HUES48 (cell line): ENCODE data around the gene UNC13B.
"Not testable (repeated sequence)": the region's sequence is repeated elsewhere in the genome, so short reads cannot be mapped to it uniquely, and the experiment has no call there.

ENCODE experiments used
- H3K27ac ChIP-seq: one replicate; pipeline ENCODE4 v1.7.0; 2013; ENCODE audit warnings: low read depth, low read length, inconsistent platforms
- H3K27me3 ChIP-seq: 2 replicates; pipeline ENCODE4 v1.6.1; 2013; ENCODE audit warnings: mild to moderate bottlenecking, low read length; ENCODE audit not compliant: control insufficient read depth, insufficient read depth
- H3K36me3 ChIP-seq: 2 replicates; pipeline ENCODE4 v1.6.1; 2013; ENCODE audit warnings: low read length; ENCODE audit not compliant: control insufficient read depth, insufficient read depth
- H3K4me1 ChIP-seq: 2 replicates; pipeline ENCODE4 v1.6.1; 2013; ENCODE audit warnings: mild to moderate bottlenecking, low read length; ENCODE audit not compliant: control insufficient read depth, insufficient read depth
- H3K4me3 ChIP-seq: 2 replicates; pipeline ENCODE4 v1.5.1; 2013; ENCODE audit warnings: mild to moderate bottlenecking, low read depth, low read length
- H3K9ac ChIP-seq: 2 replicates; pipeline ENCODE4 v1.6.1; 2013; ENCODE audit warnings: mild to moderate bottlenecking, low read depth, low read length, moderate library complexity
- H3K9me3 ChIP-seq: 2 replicates; pipeline ENCODE4 v1.6.1; 2013; ENCODE audit warnings: low read length; ENCODE audit not compliant: control insufficient read depth, insufficient read depth

UNC13B gene

GRCh38 chr9:35407846-35408245 is 246.0 kb downstream of the UNC13B start:
- H3K27ac ChIP-seq, result no peak overlapping the region
- peaks cover 11% of the 10 kb centered on the region for H3K4me1 ChIP-seq
- H3K4me3 ChIP-seq, result no peak overlapping the region

GRCh38 chr9:35409434-35409833 is 247.6 kb downstream of the UNC13B start:
- not testable (repeated sequence) for H3K27me3 ChIP-seq, H3K36me3 ChIP-seq, H3K9ac ChIP-seq, H3K4me3 ChIP-seq, H3K9me3 ChIP-seq, H3K27ac ChIP-seq
- peaks cover 11% of the 10 kb centered on the region for H3K4me1 ChIP-seq

More at GRCh38 chr9:35407846-35408245, 246.0 kb downstream of the UNC13B start:
- Histone ChIP-seq H3K36me3 (peaks cover 10% of the 10 kb centered on the region; the same call in 1 of the 2 replicates), H3K27me3 (no peaks in the 10 kb centered on the region), H3K9me3 (no peaks in the 10 kb centered on the region), H3K9ac (no peak overlapping the region)

- 0 out of 2 replicates have a peak, but pooled peaks cover 6% of the 10 kb centered on the region for H3K4me1 ChIP-seq
- H3K36me3 ChIP-seq, result no peaks in the 10 kb centered on the region
- no peak overlapping the region for H3K9ac ChIP-seq
- no peaks in the 10 kb centered on the region for H3K9me3 ChIP-seq
- H3K27ac ChIP-seq, result no peak overlapping the region
- H3K27me3 ChIP-seq, result no peaks in the 10 kb centered on the region
- no peak overlapping the region for H3K4me3 ChIP-seq
Measured at GRCh38 chr9:35414889-35415288, 253.1 kb downstream of the UNC13B start.

- Histone ChIP-seq H3K27ac (no peak overlapping the region), H3K9me3 (no peaks in the 10 kb centered on the region), H3K9ac (no peak overlapping the region), H3K27me3 (no peaks in the 10 kb centered on the region), H3K36me3 (no peaks in the 10 kb centered on the region), H3K4me1 (0 out of 2 replicates have a peak, but pooled peaks cover 6% of the 10 kb centered on the region), H3K4me3 (no peak overlapping the region)
Measured at GRCh38 chr9:35415402-35416097, 253.7 kb downstream of the UNC13B start.

GRCh38 chr9:35416098-35416427 is 254.3 kb downstream of the UNC13B start:
- Histone ChIP-seq H3K27me3 (no peaks in the 10 kb centered on the region), H3K27ac (no peak overlapping the region), H3K4me3 (no peak overlapping the region), H3K4me1 (0 out of 2 replicates have a peak, but pooled peaks cover 6% of the 10 kb centered on the region), H3K36me3 (no peaks in the 10 kb centered on the region), H3K9me3 (no peaks in the 10 kb centered on the region), H3K9ac (no peak overlapping the region)

- Histone ChIP-seq H3K27me3 (no peaks in the 10 kb centered on the region), H3K4me3 (no peak overlapping the region), H3K9me3 (no peaks in the 10 kb centered on the region), H3K9ac (no peak overlapping the region), H3K27ac (no peak overlapping the region), H3K36me3 (no peaks in the 10 kb centered on the region), H3K4me1 (no peaks in the 10 kb centered on the region)
Measured at GRCh38 chr9:35422346-35422745, 260.5 kb downstream of the UNC13B start.

- Histone ChIP-seq H3K27ac (no peak overlapping the region), H3K36me3 (no peaks in the 10 kb centered on the region), H3K9ac (no peak overlapping the region)
Measured at GRCh38 chr9:35422753-35423152, 260.9 kb downstream of the UNC13B start.

GRCh38 chr9:35423499-35423898 is 261.7 kb downstream of the UNC13B start:
- H3K4me3 ChIP-seq, result no peak overlapping the region
- no peak overlapping the region for H3K27ac ChIP-seq
- H3K36me3 ChIP-seq, result no peaks in the 10 kb centered on the region
- no peaks in the 10 kb centered on the region for H3K9me3 ChIP-seq
- no peaks in the 10 kb centered on the region for H3K4me1 ChIP-seq
- H3K9ac ChIP-seq, result no peak overlapping the region
- no peaks in the 10 kb centered on the region for H3K27me3 ChIP-seq

More at GRCh38 chr9:35422753-35423152, 260.9 kb downstream of the UNC13B start:
- H3K4me3 ChIP-seq, result no peak overlapping the region
- no peaks in the 10 kb centered on the region for H3K9me3 ChIP-seq
- no peaks in the 10 kb centered on the region for H3K27me3 ChIP-seq
- H3K4me1 ChIP-seq, result no peaks in the 10 kb centered on the region

GRCh38 chr9:35424356-35425352 is 262.8 kb downstream of the UNC13B start:
- H3K27me3 ChIP-seq, result no peaks in the 10 kb centered on the region

GRCh38 chr9:35426627-35427026 is 264.8 kb downstream of the UNC13B start:
- H3K9ac ChIP-seq, result no peak overlapping the region
- H3K36me3 ChIP-seq, result no peaks in the 10 kb centered on the region
- no peaks in the 10 kb centered on the region for H3K27me3 ChIP-seq
- no peak overlapping the region for H3K27ac ChIP-seq
- no peaks in the 10 kb centered on the region for H3K9me3 ChIP-seq
- H3K4me3 ChIP-seq, result no peak overlapping the region
- no peaks in the 10 kb centered on the region for H3K4me1 ChIP-seq

More at GRCh38 chr9:35424356-35425352, 262.8 kb downstream of the UNC13B start:
- no peaks in the 10 kb centered on the region for H3K9me3 ChIP-seq
- no peaks in the 10 kb centered on the region for H3K4me1 ChIP-seq
- no peak overlapping the region for H3K27ac ChIP-seq
- H3K36me3 ChIP-seq, result no peaks in the 10 kb centered on the region
- H3K9ac ChIP-seq, result no peak overlapping the region
- H3K4me3 ChIP-seq, result no peak overlapping the region

- Histone ChIP-seq H3K27me3 (no peaks in the 10 kb centered on the region), H3K4me3 (no peak overlapping the region), H3K9me3 (no peaks in the 10 kb centered on the region)
Measured at GRCh38 chr9:35431467-35431866, 269.7 kb downstream of the UNC13B start.

More at GRCh38 chr9:35431467-35431866, 269.7 kb downstream of the UNC13B start:
- Histone ChIP-seq H3K9ac (no peak overlapping the region), H3K36me3 (no peaks in the 10 kb centered on the region), H3K4me1 (no peaks in the 10 kb centered on the region), H3K27ac (no peak overlapping the region)
